Psoas muscle (tissue), 8 donors: ENCODE results near the gene GCK. TPM values are rescaled to one million over a fixed set of nuclear protein-coding genes. Genes with fewer than 3 reads are reported as not detected.
"Not testable (repeated sequence)": the region's sequence is repeated elsewhere in the genome, so short reads cannot be mapped to it uniquely, and the experiment has no call there.

Experiments
- ATAC-seq, 4 donors: fragments of 200-7000 bp; cut with Tn5 transposase; one replicate each; pipeline ENCODE4 v1.9.1; 2020; ENCODE audit warnings: moderate library complexity in 3 of 4, mild to moderate bottlenecking in 2 of 4
- DNase-seq, 2 donors: peaks; one replicate each; pipeline ENCODE4 v3.0.0-alpha.2; 2020
- H3K27ac ChIP-seq: fragments of 200-600 bp; one replicate; pipeline ENCODE4 v1.8.0; 2022
- H3K27me3 ChIP-seq, 3 donors: fragments of 200-600 bp in 1 of 3; one replicate each; pipeline versions ENCODE4 v1.6.1 to v1.8.0; 2013 to 2022; ENCODE audit warnings: low read length in 2 of 3, mild to moderate bottlenecking in 2 of 3, moderate library complexity in 1 of 3; ENCODE audit not compliant: insufficient read depth in 3 of 3
- H3K36me3 ChIP-seq, 2 donors: fragments of 200-600 bp in 1 of 2; one replicate each; pipeline versions ENCODE4 v1.6.1 to v1.8.0; 2013 to 2022; ENCODE audit warnings: low read depth in 1 of 2, mild to moderate bottlenecking in 1 of 2, moderate library complexity in 1 of 2; ENCODE audit not compliant: insufficient read depth in 1 of 2
- H3K4me1 ChIP-seq: fragments of 200-600 bp; one replicate; pipeline ENCODE4 v1.8.0; 2022
- H3K4me3 ChIP-seq: fragments of 200-600 bp; one replicate; pipeline ENCODE4 v1.8.0; 2022; ENCODE audit warnings: mild to moderate bottlenecking
- H3K9me3 ChIP-seq: fragments of 200-600 bp; one replicate; pipeline ENCODE4 v1.8.0; 2022
- WGBS, 3 donors: extraction: QIAGEN DNeasy Blood & Tissue Kit; methylation state at CpG; one replicate each; pipeline versions ENCODE4 v1.1.6 to v1.1.7; 2013; 5-methylcytosine and 5-hydroxymethylcytosine counted together
- intact Hi-C, 2 donors: fragments of 100-400 bp; cut with DNase I; formaldehyde crosslinking; loops; one replicate each; pipeline versions ENCODE4 v1.11.0 to v1.14.2; 2022
- polyA plus RNA-seq, 3 donors: library from polyadenylated mRNA; stranded (reverse); fragments of 200-250 nt; gene quantifications; one replicate each; pipeline ENCODE4 v1.2.3, GENCODE V29; 2013
- total RNA-seq, 4 donors: library from RNA; stranded (reverse); fragmentation: NEBNext Ultra II Directional in 2 of 4; extraction: Animal tissue kit (Norgen Biotek cat#: 25700) in 2 of 4; gene quantifications; one replicate each; pipeline versions ENCODE4 v1.2.1 to v1.2.4, GENCODE V29; 2021 to 2023
- TF ChIP-seq, protein P1 (sequence below): fragments of 200-600 bp; IDR thresholded peaks from one replicate; pipeline ENCODE4 v1.8.0; 2022; ENCODE audit warnings: antibody characterized with exemption
- donor health status: healthy with polysubstance abuse.
- donor health status: DM: no; HTN: no; CAD: no; lungs with moderate emphysema.
- donor health status: Bipolar disorder and iron deficiency.
- donor health status: healthy.
- donor health status: DM: yes; HTN: yes; CAD: no.
- donor health status: DM: no; HTN: no; CAD: no.
- donor health status: DM: no; HTN: no; CAD: no.
- donor health status: DM: yes; HTN: yes; CAD: no.

GCK gene
- total and polyA plus RNA-seq, 7 donors, result 0.07 to 0.11 (median 0.08) TPM; not detected in 4

DNA sequence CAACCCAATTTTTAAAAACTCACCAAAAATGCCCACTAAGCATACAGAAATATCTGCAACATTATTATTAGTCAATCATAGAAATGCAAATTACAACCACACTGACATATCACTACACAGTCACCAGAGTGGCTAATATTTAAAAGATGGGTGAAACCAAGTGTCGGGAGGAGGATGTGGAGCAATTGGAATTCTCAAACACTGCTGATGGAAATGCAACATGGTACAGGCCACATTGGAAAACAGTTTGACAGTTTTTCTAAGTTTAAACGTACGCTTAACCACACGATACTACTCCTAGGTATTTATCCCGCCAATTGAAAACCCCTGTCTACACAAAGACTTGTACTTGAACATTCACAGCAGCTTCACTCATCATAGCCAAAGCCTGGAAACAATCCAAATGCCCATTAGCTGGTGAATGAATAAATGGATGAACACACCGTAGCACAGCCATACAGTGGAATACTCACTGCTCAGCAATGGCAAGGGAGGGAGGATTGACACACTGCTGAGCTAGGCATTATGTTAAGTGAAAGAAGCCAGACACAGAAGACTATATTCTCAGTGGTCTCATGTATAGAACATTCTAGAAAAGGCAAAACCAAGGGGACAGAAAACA is 16.3 kb downstream of the GCK start:
- Histone ChIP-seq H3K9me3 (no peaks in the 10 kb centered on the region), H3K4me3 (no peak overlapping the region), H3K27ac (no peak overlapping the region), H3K4me1 (no peaks in the 10 kb centered on the region), H3K36me3 (no peaks in the 10 kb centered on the region), H3K27me3 (no peaks in the 10 kb centered on the region)
- TF ChIP-seq, protein P1, sequence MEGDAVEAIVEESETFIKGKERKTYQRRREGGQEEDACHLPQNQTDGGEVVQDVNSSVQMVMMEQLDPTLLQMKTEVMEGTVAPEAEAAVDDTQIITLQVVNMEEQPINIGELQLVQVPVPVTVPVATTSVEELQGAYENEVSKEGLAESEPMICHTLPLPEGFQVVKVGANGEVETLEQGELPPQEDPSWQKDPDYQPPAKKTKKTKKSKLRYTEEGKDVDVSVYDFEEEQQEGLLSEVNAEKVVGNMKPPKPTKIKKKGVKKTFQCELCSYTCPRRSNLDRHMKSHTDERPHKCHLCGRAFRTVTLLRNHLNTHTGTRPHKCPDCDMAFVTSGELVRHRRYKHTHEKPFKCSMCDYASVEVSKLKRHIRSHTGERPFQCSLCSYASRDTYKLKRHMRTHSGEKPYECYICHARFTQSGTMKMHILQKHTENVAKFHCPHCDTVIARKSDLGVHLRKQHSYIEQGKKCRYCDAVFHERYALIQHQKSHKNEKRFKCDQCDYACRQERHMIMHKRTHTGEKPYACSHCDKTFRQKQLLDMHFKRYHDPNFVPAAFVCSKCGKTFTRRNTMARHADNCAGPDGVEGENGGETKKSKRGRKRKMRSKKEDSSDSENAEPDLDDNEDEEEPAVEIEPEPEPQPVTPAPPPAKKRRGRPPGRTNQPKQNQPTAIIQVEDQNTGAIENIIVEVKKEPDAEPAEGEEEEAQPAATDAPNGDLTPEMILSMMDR, result no peak
- WGBS, 3 donors, result 75 to 88% (median 87%) methylated on average over 6 of the region's 6 CpGs
- ATAC-seq (no peak), DNase-seq (no peak)
- intact Hi-C loops, result no loop called here

GRCh38 chr7:44172352-44172751 is 16.9 kb downstream of the GCK start:
- Histone ChIP-seq H3K4me3 (no peak overlapping the region), H3K27ac (no peak overlapping the region), H3K9me3 (no peaks in the 10 kb centered on the region), H3K27me3 (no peaks in the 10 kb centered on the region), H3K36me3 (no peaks in the 10 kb centered on the region), H3K4me1 (no peaks in the 10 kb centered on the region)
- TF ChIP-seq, protein P1, result no peak
- no peak for DNase-seq
- ATAC-seq, result no peak
- intact Hi-C loops, result no loop called here

DNA sequence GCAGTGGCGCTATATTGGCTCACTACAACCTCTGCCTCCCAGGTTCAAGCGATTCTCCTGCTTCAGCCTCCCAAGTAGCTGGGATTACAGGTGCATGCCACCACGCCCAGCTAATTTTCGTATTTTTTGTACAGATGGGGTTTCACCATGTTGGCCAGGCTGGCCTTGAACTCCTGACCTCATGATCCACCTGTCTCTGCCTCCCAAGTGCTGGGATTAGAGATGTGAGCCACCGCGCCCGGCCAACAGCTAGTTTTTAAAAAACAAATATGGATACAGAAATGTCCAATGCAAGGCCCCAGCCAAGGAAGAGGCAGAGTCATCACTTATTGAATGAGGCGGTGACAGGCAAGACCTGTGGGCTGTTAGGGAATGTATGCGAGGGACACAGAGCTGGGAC is 17.3 kb downstream of the GCK start:
- WGBS, 3 donors, result 92 to 95% (median 94%) methylated on average over 9 of the region's 9 CpGs
- ATAC-seq, H3K36me3 ChIP-seq, H3K4me1 ChIP-seq, H3K27me3 ChIP-seq, H3K27ac ChIP-seq, DNase-seq, intact Hi-C loops, H3K9me3 ChIP-seq, H3K4me3 ChIP-seq: not testable (repeated sequence)

DNA sequence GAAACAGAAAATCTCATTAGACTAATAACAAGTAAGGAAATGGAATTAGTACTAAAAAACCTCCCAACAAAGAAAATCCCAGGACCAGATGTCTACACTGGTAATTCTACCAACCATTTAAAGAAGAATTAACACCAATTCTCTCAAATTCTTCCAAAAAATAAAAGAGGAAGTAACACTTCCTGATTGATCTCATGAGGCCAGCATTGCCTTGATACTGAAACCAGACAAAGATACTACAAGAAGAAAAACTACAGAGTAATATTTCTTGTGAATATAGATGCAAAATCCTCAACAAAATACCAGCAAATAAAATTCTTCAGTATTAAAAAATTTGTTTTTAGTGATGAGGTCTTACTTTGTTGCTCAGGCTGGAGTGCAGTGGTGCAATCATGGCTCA is 21.3 kb downstream of the GCK start:
- intact Hi-C loops, result no loop called here
- H3K27me3 ChIP-seq, result no peaks in the 10 kb centered on the region
- H3K4me1 ChIP-seq, result no peaks in the 10 kb centered on the region
- no peak overlapping the region for H3K4me3 ChIP-seq
- no peak overlapping the region for H3K27ac ChIP-seq
- H3K9me3 ChIP-seq, result no peaks in the 10 kb centered on the region
- TF ChIP-seq, protein P1, result no peak
- DNase-seq (no peak), ATAC-seq (no peak)
- H3K36me3 ChIP-seq, result no peaks in the 10 kb centered on the region

DNA sequence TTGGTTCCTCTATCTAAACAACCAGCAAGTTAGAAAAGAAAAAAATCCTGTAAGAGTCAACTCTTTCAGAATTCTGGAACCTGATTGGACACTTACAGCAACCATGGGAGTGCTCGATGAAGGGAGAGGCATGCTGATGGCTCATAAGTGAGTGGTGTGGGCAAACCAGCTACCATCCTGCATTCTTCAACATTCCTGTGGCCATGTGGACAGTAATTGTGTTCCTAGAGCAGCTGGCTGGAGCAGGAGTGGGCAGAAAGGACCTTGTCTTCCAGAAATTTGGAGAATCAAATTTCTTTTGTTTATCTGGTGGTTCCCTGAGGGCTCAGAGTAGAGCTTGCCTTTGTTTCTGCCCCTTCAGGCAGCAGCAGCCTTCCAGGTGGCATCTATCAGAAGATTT is 25.6 kb downstream of the GCK start:
- DNase-seq, result no peak
- no peaks in the 10 kb centered on the region for H3K27me3 ChIP-seq
- TF ChIP-seq, protein P1, result no peak
- H3K4me3 ChIP-seq, result no peak overlapping the region
- intact Hi-C loops, result no loop called here
- WGBS, 3 donors, result 38 to 71% (median 53%) methylated on average over 1 of the region's 1 CpG
- H3K4me1 ChIP-seq, result peaks cover 8% of the 10 kb centered on the region
- no peaks in the 10 kb centered on the region for H3K9me3 ChIP-seq
- no peaks in the 10 kb centered on the region for H3K36me3 ChIP-seq
- H3K27ac ChIP-seq, result no peak overlapping the region
- no peak for ATAC-seq
